ENCODE results near the gene PET100.

DNA sequence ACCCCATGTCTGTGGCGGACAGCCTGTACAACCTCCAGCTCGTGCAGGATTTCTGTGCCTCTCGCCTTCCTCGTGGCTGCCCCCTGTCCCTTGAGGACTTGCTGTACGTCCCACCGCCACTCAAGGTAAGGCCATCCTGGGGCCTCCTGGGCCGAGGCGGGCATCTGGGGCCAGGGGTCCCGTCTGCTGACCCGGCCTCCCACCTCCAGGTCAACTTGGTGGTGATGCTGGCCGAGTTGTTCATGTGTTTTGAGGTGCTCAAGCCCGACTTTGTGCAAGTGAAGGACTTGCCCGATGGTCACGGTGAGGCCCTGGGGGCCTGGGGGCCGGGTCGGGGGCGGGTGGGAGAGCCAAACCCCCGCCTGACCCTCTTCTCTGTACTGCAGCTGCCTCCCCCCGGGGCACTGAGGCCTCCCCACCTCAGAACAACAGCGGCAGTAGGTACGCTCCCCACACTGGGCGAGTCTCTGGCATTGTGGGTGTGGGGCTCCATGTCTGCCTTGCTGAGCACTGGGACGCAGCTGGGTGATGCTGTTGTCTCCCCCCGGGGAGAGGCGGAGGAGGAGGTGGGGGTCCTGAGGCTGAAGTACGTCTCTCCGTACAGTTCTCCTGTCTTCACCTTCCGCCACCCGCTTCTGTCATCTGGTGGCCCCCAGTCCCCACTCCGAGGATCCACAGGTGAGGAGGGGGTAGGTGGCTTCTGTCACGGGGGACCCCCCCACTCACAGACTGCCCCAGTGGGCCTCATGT is 18.9 kb upstream of the PET100 start:
- TF ChIP-seq, protein P1, sequence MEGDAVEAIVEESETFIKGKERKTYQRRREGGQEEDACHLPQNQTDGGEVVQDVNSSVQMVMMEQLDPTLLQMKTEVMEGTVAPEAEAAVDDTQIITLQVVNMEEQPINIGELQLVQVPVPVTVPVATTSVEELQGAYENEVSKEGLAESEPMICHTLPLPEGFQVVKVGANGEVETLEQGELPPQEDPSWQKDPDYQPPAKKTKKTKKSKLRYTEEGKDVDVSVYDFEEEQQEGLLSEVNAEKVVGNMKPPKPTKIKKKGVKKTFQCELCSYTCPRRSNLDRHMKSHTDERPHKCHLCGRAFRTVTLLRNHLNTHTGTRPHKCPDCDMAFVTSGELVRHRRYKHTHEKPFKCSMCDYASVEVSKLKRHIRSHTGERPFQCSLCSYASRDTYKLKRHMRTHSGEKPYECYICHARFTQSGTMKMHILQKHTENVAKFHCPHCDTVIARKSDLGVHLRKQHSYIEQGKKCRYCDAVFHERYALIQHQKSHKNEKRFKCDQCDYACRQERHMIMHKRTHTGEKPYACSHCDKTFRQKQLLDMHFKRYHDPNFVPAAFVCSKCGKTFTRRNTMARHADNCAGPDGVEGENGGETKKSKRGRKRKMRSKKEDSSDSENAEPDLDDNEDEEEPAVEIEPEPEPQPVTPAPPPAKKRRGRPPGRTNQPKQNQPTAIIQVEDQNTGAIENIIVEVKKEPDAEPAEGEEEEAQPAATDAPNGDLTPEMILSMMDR (IDR thresholded peaks at IDR 0.05), result no peak
- TF ChIP-seq POLR2A (IDR thresholded peaks at IDR 0.05), result no peak

Measured in heart left ventricle (tissue), 13 donors.